Heart right ventricle (tissue), 16 donors: ENCODE results near the gene ZNF91. TPM values are rescaled to one million over a fixed set of nuclear protein-coding genes. Genes with fewer than 3 reads are reported as not detected.

Source experiments
- ATAC-seq, 8 donors: fragments of 200-7000 bp; cut with Tn5 transposase; one replicate each; pipeline ENCODE4 v1.9.1; 2020; ENCODE audit warnings: mild to moderate bottlenecking in 8 of 8, moderate library complexity in 8 of 8, moderate number of reproducible peaks in 1 of 8
- DNase-seq, 2 donors: peaks; one replicate each; pipeline ENCODE4 v3.0.0-alpha.2; 2020
- H3K27ac ChIP-seq, 10 donors: fragments of 200-600 bp; sonication (generic) in 2 of 10; one replicate each; pipeline versions ENCODE4 v1.5.0 to v1.8.0; 2020 to 2022; ENCODE audit warnings: mild to moderate bottlenecking in 3 of 10
- H3K27me3 ChIP-seq, 7 donors: fragments of 200-600 bp; one replicate each; pipeline ENCODE4 v1.8.0; 2021 to 2022; ENCODE audit warnings: mild to moderate bottlenecking in 2 of 7
- H3K36me3 ChIP-seq, 9 donors: fragments of 200-600 bp; sonication (generic) in 1 of 9; one replicate each; pipeline versions ENCODE4 v1.5.0 to v1.8.0; 2020 to 2022; ENCODE audit warnings: mild to moderate bottlenecking in 2 of 9
- H3K4me1 ChIP-seq, 9 donors: fragments of 200-600 bp; sonication (generic) in 1 of 9; one replicate each; pipeline versions ENCODE4 v1.5.0 to v1.8.0; 2020 to 2022; ENCODE audit warnings: mild to moderate bottlenecking in 4 of 9
- H3K4me3 ChIP-seq, 10 donors: fragments of 200-600 bp; sonication (generic) in 2 of 10; one replicate each; pipeline versions ENCODE4 v1.5.0 to v1.8.0; 2020 to 2022; ENCODE audit warnings: mild to moderate bottlenecking in 7 of 10, moderate library complexity in 2 of 10
- H3K9me3 ChIP-seq, 11 donors: fragments of 200-600 bp in 10 of 11; sonication (generic) in 2 of 11; one replicate each; pipeline versions ENCODE4 v1.5.0 to v1.8.0; 2013 to 2022; ENCODE audit warnings: mild to moderate bottlenecking in 2 of 11, control low read depth in 1 of 11, moderate library complexity in 1 of 11
- CTCF ChIP-seq, 9 donors: fragments of 200-600 bp; sonication (generic) in 2 of 9; IDR thresholded peaks; one replicate each; pipeline versions ENCODE4 v1.5.0 to v1.8.0; 2021 to 2022; ENCODE audit warnings: antibody characterized with exemption in 9 of 9, mild to moderate bottlenecking in 5 of 9, moderate library complexity in 1 of 9
- WGBS, 2 donors: extraction: QIAGEN DNeasy Blood & Tissue Kit; methylation state at CpG; one replicate each; pipeline ENCODE4 v1.1.7; 2013; ENCODE audit warnings: inconsistent platforms in 1 of 2; 5-methylcytosine and 5-hydroxymethylcytosine counted together
- intact Hi-C, 10 donors: fragments of 100-400 bp; cut with DNase I; formaldehyde crosslinking; loops; one replicate each; pipeline versions ENCODE4 v1.11.1 to v1.14.2; 2022
- long read RNA-seq, 3 donors: library from polyadenylated mRNA; unstranded; transcript quantifications; one replicate each; pipeline ENCODE4 v2.0.0, GENCODE V29; 2020 to 2021
- polyA plus RNA-seq, 2 donors: library from polyadenylated mRNA; stranded (reverse); fragments of 200-250 nt; gene quantifications; one replicate each; pipeline ENCODE4 v1.2.3, GENCODE V29; 2013
- total RNA-seq, 10 donors: library from RNA; stranded (reverse); fragmentation: NEBNext Ultra II Directional in 3 of 10; extraction: Animal tissue kit (Norgen Biotek cat#: 25700) in 3 of 10; gene quantifications; one replicate each; pipeline versions ENCODE4 v1.2.1 to v1.2.4, GENCODE V29; 2021 to 2023
- donor health status: Arrhythmogenic right ventricular cardiomyopathy.
- donor health status: ischemic (EF 13 %, LVEDD 7.1; RV severe dilation, severe dysfunction).
- donor health status: healthy with polysubstance abuse.
- donor health status: DM: no; HTN: yes; CAD: no.
- donor health status: DM: no; HTN: no; CAD: no.
- donor health status: ischemic (EF 25% LVEDD 6.9; RV normal size, moderate dysfunction).
- donor health status: ischemic (EF 25% LVEDD 5.7; RV mildly dilated, moderate dysfunction).
- donor health status: healthy.
- donor health status: DM: yes; HTN: yes; CAD: no.
- donor health status: Ischemic cardiomyopathy.
- donor health status: ischemic (EF 35%, LVEDD 5.7; RV mildly dilated, moderate dysfunction).
- donor health status: nonischemic (EF 11% LVEDD 7.7; RV severe dilation, severe dysfunction).
- donor health status: DM: yes; HTN: yes; CAD: no.
- donor health status: PGD.
- donor health status: ischemic (EF 29% LVEDD 5.4; RV normal size, mild dysfunction).
- donor health status: nonischemic (EF 23%, LVEDD 6.1; RV moderate dilation, normal function).

Gene ZNF91
- total RNA-seq (100 to 1,000 TPM; 101 to 326 (median 158) TPM), polyA plus RNA-seq (10 to 100 TPM in 1 of 2 donors, 1 to 10 TPM in 1; 5.1 to 28.3 TPM)
- long read RNA-seq, donor 1, full-length matches to known transcripts, result 8 of 19 reads
- long read RNA-seq, donor 1, partial matches to known transcripts, result 0 of 19 reads
- long read RNA-seq, donor 1, other reads (novel, unspliced or antisense), result 11 of 19 reads
- long read RNA-seq, donor 2, full-length matches to known transcripts, result 10 of 39 reads
- long read RNA-seq, donor 2, partial matches to known transcripts, result 2 of 39 reads
- long read RNA-seq, donor 2, other reads (novel, unspliced or antisense), result 27 of 39 reads
- long read RNA-seq, donor 3, full-length matches to known transcripts, result 11 of 77 reads
- long read RNA-seq, donor 3, partial matches to known transcripts, result 0 of 77 reads
- long read RNA-seq, donor 3, other reads (novel, unspliced or antisense), result 66 of 77 reads

DNA sequence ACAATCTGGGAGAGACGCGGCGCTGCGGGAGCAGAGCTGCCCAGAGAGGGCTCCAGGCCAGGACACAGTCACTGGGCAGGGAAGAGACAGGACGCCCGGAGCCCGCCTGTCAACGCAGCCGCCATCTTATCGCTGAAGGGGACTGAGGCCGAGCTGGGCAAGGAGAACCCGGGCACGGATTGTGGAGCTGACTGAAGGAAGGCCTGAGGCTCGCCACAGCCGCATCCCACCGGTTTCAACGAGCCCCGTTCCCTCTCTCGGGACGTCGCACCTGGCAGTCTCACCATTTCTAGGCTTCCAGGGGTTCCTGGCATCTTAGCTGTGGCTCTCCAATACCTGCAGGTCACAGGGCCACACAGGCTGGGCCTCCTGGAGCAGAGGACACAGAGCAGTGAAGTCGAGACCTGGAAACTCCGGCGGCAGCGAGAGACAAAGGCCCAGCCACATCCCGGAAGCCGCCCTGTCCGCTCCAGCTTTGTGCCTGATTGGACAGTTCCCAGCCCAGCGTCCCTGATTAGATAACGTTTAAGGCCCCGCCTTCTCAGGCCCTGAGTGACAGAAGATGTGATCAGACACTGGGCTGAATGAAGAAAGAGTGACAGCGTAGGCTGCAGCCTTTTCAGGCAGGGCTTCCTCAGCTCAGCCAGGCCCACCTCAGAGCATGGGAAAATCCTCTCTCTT lies at the start of gene ZNF91:
Gene ZNF91, minus strand, starts transcription at position 431 of the 681 bp plus-strand sequence. Its CDS starts 117 bp downstream, at position 314.
- intact Hi-C loops, result loop anchor here in 3 of 10 donors (10.0 kb wide), 3 partner anchors 120 to 690 kb away; partner anchors contain the start of gene ZNF254 (in 1 of the 3)
- DNase-seq (peak; percentile 91 to 98), ATAC-seq (peak; percentile 96 to 99 (median 98))
- Histone ChIP-seq H3K27me3 (no peaks in the 10 kb centered on the region), H3K4me3 (peak within 1 kb of the TSS; percentile 67 to 94 (median 78)), H3K9me3 (no peaks in the 10 kb centered on the region), H3K36me3 (peaks cover 0 to 17% (median 0%) of the 10 kb centered on the region in 9 donors), H3K4me1 (peaks cover 7 to 44% (median 37%) of the 10 kb centered on the region in 9 donors), H3K27ac (peak within 1 kb of the TSS; percentile 90 to 98 (median 95))
- WGBS, 2 donors, result 0 to 1% methylated on average over 32 of the region's 32 CpGs
- no peak for TF ChIP-seq CTCF (IDR thresholded peaks at IDR 0.05)

- Histone ChIP-seq H3K27ac (no peak overlapping the region), H3K27me3 (no peaks in the 10 kb centered on the region), H3K36me3 (no peaks in the 10 kb centered on the region), H3K9me3 (peaks cover 0 to 63% (median 0%) of the 10 kb centered on the region in 11 donors), H3K4me1 (no peaks in the 10 kb centered on the region), H3K4me3 (no peak overlapping the region)
- WGBS, 2 donors, result 61 to 63% methylated on average over 9 of the region's 9 CpGs
- DNase-seq (no peak), ATAC-seq (no peak)
- TF ChIP-seq CTCF (IDR thresholded peaks at IDR 0.05), result peak in 5 of 9 donors; percentile 15 to 33 (median 31)
- intact Hi-C loops, result no loop called here
Measured at GRCh38 chr19:23440791-23441190, 45.5 kb upstream of the ZNF91 start.

GRCh38 chr19:23440207-23440606 lies 44.9 kb upstream of the ZNF91 start:
- no peak overlapping the region for H3K27ac ChIP-seq
- H3K4me1 ChIP-seq, result no peaks in the 10 kb centered on the region
- peaks cover 0 to 67% (median 0%) of the 10 kb centered on the region in 11 donors for H3K9me3 ChIP-seq
- no peak overlapping the region for H3K4me3 ChIP-seq
- no peak for DNase-seq
- no peak for ATAC-seq
- 82 to 84% methylated on average over 9 of the region's 9 CpGs for WGBS, 2 donors
- H3K36me3 ChIP-seq, result no peaks in the 10 kb centered on the region
- intact Hi-C loops, result no loop called here
- no peak for TF ChIP-seq CTCF (IDR thresholded peaks at IDR 0.05)
- H3K27me3 ChIP-seq, result no peaks in the 10 kb centered on the region

GRCh38 chr19:23439623-23440022 lies 44.4 kb upstream of the ZNF91 start:
- 90 to 92% methylated on average over 8 of the region's 8 CpGs for WGBS, 2 donors
- intact Hi-C loops, result no loop called here
- Histone ChIP-seq H3K4me1 (no peaks in the 10 kb centered on the region), H3K27me3 (no peaks in the 10 kb centered on the region), H3K36me3 (no peaks in the 10 kb centered on the region), H3K9me3 (peaks cover 0 to 67% (median 0%) of the 10 kb centered on the region in 11 donors), H3K27ac (no peak overlapping the region), H3K4me3 (no peak overlapping the region)
- no peak for ATAC-seq
- TF ChIP-seq CTCF (IDR thresholded peaks at IDR 0.05), result no peak
- DNase-seq, result no peak
